Fibroblast of skin of left quadriceps (primary cell): Measurements from ENCODE around the gene FBXL14.

ENCODE experiments used
- DNase-seq, 2 experiments: peaks; one replicate each; pipeline ENCODE4 v3.0.0-alpha.2; 2013; ENCODE audit warnings: low read depth in 2 of 2

The FBXL14 gene

DNA sequence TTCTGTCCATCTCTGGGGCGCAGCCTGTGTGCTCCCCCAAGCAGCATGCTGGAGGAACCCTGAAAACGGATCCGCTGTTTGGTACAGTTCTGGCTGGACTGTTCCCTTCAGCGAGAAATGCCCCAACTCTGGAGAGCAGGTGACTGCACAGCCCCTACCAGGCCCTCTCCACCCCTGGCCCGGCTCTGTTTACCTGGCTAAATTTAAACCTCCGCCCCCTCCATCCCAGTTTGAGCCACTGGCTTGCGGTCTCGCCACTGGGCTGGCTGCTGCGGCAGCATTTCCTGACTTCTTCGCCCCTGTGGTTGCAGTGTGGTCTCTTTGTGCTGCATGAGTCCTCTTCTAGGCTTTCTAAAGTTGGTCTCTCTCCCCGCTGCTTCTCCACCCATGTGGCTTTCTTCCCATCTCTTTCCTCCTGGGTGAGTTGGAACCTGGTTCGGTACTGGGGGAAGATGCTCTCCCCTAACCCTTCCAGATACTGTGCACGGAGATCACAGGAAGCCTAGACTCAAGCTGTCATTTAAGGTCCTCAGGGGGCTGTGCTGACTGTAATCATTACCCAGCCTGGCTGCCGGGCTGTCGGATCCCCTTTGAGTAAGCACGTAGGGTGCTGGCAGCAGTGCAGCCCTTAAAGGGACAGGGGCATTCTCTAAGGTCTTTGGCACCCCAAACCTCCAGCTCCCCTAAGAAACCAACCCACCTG is 60.6 kb downstream of the FBXL14 start:
- DNase-seq, result no peak

GRCh38 chr12:1533205-1533601 is 61.2 kb downstream of the FBXL14 start:
- DNase-seq, result no peak

DNA sequence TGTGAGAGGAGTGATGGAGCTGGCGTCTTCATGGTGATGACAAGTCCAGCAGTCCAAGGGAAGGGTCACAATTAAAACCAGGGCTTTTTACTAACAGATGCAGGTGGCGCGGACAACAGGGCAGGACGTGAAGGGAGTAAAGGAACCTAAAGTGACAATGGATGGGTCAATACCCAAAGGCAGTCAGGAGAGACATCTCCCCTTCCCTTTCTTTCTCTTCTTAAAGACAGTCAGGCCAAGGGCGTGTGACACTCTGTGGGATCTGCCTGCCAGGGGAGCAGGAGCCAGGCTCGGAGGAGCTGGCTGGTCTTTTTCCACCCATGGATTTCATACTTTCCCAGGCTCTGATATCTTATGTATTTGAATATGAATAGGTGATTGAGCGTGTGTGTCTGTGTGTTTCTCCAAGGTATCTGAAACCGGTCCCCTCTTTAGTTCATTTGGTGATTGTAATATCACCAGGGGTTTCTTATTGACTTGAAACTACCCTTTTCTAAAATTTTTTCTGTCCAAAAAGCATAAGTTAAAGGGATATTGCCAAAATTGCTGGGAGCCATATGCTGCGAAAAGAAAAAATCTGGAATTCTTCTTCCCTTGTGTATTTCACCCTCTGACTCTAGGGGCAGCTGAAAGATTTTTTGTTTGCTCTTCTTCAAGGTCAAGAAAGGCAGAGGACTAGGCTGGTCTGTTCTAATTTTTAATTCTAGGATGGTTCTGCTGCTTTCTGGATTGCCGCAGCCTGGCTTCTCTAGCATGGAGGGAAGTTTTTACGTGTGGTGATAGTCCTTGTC is 61.8 kb downstream of the FBXL14 start:
- no peak for DNase-seq

GRCh38 chr12:1531654-1532374 is 62.6 kb downstream of the FBXL14 start:
- no peak for DNase-seq

- DNase-seq, result no peak
Observed at GRCh38 chr12:1531153-1531653, 63.2 kb downstream of the FBXL14 start.

DNA sequence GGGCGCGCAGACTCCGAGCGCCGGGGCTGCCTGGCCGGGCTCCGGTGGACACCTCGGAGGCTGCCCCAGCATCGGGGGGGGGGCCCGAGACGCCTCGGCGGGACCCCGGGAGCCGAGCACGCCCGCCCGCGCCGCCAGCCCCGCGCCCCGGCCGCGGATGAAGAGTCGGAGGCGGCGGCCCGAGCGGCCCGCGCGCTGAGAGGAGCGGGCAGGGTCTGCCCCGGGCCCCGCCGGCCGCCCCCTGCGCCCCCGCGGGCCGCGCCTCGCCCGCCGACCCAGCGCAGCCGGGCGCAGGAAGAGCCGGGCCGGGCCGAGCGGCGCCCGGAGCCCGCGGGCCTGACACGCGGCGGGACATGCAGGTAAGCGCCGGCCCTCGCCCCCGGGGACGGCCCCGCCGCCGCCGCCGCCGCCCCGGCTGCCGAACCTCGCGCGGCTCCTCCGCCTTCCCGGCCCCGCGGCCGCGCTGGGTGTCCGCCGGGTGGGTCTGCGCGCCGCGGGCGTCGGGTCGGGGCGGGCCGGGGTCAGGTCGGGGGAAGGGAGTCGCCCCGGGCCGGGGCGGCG is 63.7 kb downstream of the FBXL14 start:
- DNase-seq, result no peak

GRCh38 chr12:1529862-1530591 is 64.4 kb downstream of the FBXL14 start:
- no peak for DNase-seq

DNA sequence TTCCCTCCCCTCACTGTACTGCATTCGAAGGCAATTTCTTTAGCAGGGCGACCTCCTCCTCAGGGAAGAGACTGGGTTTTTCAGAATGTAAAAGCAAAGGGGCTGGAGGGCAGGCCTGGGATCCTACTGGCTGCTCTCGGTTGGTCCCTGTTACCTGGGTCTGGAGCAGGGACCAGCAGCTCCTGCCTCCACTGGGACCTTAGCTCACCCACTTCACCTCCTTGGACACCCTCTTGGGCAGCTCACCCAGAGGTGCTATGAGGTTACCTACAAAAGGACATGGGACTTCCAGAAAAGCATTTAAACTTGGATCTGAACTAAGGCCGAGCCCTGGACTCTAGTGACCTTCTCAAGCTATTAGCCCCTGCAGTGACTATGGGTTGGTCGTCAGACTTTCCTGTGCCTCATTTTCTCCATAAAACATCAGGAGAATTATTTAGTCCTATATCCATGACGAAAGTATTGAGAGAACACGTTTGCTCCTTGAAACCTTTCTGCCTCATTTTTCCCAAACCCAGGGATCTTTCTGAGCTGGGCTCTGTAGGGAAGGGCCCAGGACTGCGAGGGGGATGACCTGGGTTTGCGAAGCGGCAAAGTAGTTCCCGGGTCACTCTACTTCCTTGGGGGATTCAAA is 65.0 kb downstream of the FBXL14 start:
- no peak for DNase-seq

DNA sequence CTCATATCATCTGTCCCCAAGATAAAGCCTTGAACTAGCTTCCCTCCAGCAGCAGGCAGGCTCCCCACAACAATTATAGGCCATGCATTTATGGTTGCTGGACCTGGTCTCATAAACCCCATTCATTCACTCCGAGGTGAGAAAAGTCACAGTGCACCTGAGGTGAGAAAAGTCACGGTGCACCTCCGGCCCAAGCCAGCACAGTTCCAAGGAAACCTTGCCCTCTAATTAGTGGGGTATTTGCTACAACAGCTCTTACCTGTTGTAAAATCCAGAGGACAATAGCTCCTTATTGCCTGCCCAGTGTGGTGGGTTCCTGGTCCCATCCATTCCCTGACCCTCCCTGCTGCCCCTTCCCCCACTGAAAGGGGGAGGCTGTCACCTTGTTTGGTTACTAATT is 65.6 kb downstream of the FBXL14 start:
- DNase-seq, result no peak

- DNase-seq, result peak; percentile 41 to 47
Observed at GRCh38 chr12:1527789-1528188, 66.6 kb downstream of the FBXL14 start.

- DNase-seq, result no peak
Observed at GRCh38 chr12:1525858-1526257, 68.5 kb downstream of the FBXL14 start.

DNA sequence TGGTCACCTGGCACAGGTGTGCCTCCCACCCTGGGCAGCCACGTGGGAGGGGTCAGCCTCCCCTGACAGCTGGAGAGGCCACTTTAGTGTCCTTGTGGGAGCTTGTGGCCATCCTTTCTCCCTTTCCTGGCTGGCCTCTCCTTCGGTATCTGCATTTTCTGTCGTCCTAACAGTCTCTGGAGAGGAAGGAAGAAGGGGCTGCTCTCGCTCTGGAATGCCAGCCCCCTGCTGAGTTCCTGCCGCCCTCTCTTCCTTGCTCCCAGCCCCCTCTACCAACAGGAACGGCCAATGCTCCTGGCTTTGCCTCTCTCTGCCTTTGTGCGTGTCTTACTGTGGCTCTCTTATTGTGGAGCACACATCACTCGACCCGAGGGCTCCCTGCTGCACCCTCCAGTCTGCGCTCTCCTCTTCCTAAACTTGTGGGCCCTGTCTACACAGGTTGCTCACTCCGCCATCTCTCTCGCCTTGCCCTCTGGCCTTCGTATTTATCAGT is 70.8 kb downstream of the FBXL14 start:
- no peak for DNase-seq

DNA sequence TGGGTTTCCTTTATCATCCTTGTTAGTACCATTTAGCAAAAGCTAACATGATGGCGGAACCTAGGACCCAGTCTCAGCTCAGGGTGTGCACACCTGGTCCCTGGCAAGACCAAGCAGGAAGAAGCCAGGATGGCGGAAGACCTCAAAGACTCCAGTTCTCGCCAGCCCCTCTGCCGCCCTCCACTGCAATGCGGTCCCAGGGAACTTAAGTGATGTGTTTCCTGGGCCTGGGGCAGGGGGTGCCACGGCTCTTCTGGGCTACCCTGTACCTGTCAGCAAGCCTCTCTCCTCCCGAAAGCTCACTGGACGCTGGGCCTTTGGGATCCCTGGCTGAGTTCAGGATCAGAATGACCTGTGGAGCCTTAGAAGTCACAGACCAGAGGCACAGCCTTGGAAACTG is 71.3 kb downstream of the FBXL14 start:
- DNase-seq, result no peak

GRCh38 chr12:1519642-1520041 is 74.7 kb downstream of the FBXL14 start:
- no peak for DNase-seq

DNA sequence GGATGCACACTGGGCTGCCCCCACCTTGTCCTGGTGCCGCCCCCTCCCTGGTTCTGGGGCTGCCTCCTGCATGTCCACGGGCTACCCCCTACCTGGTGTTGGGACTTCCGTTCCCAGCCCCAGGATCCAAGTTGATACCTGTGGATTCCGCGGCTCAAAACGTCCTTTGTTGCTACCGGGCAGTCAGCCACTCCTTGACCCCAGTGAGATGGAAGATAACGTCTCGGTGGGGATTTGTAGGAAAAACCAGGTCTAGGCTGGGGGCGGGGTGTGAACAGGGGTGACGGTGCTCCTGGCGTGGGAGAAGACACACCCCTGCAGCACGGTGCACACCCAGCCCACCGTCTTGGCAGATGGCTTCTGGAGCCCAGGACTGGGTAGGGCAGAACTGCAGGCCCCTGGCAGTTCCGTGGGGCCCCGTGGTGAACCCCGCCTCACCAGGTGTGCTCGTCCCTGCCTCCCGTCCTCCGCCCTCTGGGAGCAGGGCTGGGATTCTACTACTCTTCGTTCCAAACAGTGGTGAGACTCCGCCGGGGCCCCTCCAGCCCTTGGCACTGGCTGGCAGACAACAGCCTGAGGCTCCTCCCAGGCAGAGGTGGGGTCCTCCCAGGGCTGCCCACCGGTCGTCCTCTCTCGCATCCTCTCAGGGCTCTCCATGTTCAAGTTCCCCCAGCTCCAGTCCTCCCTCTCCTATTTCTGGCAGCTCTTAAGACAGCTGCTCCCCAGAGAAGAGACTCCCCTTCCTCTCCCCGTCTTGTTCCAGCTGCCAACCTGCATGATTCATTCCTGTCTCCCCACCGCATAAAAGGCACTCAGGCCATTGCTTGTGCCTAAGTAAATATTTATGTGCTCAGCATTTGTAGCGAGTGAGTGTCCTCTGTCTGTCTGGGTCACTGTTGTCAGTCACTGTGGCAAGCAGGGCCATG is 75.5 kb downstream of the FBXL14 start:
- peak in 1 of 2 experiments; percentile 40 for DNase-seq

- no peak for DNase-seq
Observed at GRCh38 chr12:1517734-1518525, 76.5 kb downstream of the FBXL14 start.

DNA sequence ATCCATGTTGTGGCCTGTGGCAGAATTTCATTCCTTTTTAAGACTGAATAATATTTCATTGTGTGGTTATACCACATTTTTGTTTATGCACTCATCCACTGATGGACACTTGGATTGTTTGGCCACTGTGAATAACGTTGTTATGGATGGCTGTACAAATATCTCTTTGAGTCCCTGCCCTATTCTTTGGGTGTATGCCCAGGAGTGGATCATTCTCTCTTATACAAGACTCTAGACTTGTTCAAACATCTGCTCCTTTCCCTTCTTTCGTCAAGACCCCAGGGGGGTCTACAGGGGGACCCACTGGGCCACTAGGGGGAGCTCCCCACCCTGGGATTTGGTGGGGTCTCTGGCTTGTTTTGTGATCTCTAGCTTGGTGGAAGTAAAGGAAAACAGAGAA is 77.4 kb downstream of the FBXL14 start:
- DNase-seq, result peak in 1 of 2 experiments; percentile 38
